BJ (cell line): ENCODE measurements around the gene CKAP2L. TPM values are rescaled to one million over a fixed set of nuclear protein-coding genes. Genes with fewer than 3 reads are reported as not detected.

ENCODE experiments used
- CTCF ChIA-PET: fragments of 350-600 bp; formaldehyde crosslinking; extraction: SDS; loops from one replicate; lab custom pipeline; 2021; ENCODE audit warnings: antibody characterized with exemption, inconsistent platforms; lab: Yijun Ruan, JAX
- POLR2A ChIA-PET: fragments of 300-600 bp; sonication (Branson Sonifier 250); formaldehyde crosslinking; extraction: SDS; loops from one replicate; lab custom pipeline; 2021; ENCODE audit warnings: antibody characterized with exemption; lab: Charles Lee
- DNase-seq: peaks from one replicate; pipeline ENCODE4 v3.0.0-alpha.2; 2011; ENCODE audit warnings: low read depth
- H3K27me3 ChIP-seq: 2 replicates; pipeline ENCODE4 v1.6.0; 2011; ENCODE audit warnings: low read length; ENCODE audit not compliant: control insufficient read depth, insufficient read depth
- H3K36me3 ChIP-seq: 2 replicates; pipeline ENCODE4 v1.5.1; 2011; ENCODE audit warnings: low read length; ENCODE audit not compliant: control insufficient read depth, insufficient read depth
- H3K4me3 ChIP-seq: 2 replicates; pipeline ENCODE4 v1.5.1; 2011; ENCODE audit warnings: low read depth, mild to moderate bottlenecking, control low read depth, low read length
- CTCF ChIP-seq: IDR thresholded peaks from 2 replicates; pipeline ENCODE4 v1.5.1; 2011; ENCODE audit warnings: low read depth, mild to moderate bottlenecking, control low read depth, inconsistent platforms, low read length, moderate library complexity; ENCODE audit not compliant: insufficient read depth
- polyA plus RNA-seq: library from polyadenylated mRNA; depleted of rRNA; stranded (reverse); fragments of >200 nt; gene quantifications from 2 replicates; pipeline ENCODE4 v1.2.3, GENCODE V29; 2011

CKAP2L gene
- polyA plus RNA-seq, 1 experiment, result 3.3 TPM

- H3K27me3 ChIP-seq, result no peaks in the 10 kb centered on the region
- CTCF ChIA-PET, result no interaction called here
- H3K36me3 ChIP-seq, result no peaks in the 10 kb centered on the region
- POLR2A ChIA-PET, result interaction anchor here (0.6 kb wide), 1 partner anchor 252 kb away, joined by 3 read pairs; no protein-coding TSS in a partner anchor
- DNase-seq, result no peak
- H3K4me3 ChIP-seq, result no peak overlapping the region
- no peak for TF ChIP-seq CTCF
Measured at GRCh38 chr2:112803691-112804521, 39.5 kb upstream of the CKAP2L start.

GRCh38 chr2:112800881-112801583 lies 36.6 kb upstream of the CKAP2L start:
- no peak for DNase-seq
- H3K4me3 ChIP-seq, result no peak overlapping the region
- no peaks in the 10 kb centered on the region for H3K27me3 ChIP-seq
- TF ChIP-seq CTCF, result no peak
- ChIA-PET POLR2A (no interaction called here), CTCF (interaction anchor here (0.7 to 1.2 kb wide), 3 partner anchors 12 to 911 kb away, joined by 3 to 4 read pairs (median 3); no protein-coding TSS in a partner anchor)
- H3K36me3 ChIP-seq, result no peaks in the 10 kb centered on the region

DNA sequence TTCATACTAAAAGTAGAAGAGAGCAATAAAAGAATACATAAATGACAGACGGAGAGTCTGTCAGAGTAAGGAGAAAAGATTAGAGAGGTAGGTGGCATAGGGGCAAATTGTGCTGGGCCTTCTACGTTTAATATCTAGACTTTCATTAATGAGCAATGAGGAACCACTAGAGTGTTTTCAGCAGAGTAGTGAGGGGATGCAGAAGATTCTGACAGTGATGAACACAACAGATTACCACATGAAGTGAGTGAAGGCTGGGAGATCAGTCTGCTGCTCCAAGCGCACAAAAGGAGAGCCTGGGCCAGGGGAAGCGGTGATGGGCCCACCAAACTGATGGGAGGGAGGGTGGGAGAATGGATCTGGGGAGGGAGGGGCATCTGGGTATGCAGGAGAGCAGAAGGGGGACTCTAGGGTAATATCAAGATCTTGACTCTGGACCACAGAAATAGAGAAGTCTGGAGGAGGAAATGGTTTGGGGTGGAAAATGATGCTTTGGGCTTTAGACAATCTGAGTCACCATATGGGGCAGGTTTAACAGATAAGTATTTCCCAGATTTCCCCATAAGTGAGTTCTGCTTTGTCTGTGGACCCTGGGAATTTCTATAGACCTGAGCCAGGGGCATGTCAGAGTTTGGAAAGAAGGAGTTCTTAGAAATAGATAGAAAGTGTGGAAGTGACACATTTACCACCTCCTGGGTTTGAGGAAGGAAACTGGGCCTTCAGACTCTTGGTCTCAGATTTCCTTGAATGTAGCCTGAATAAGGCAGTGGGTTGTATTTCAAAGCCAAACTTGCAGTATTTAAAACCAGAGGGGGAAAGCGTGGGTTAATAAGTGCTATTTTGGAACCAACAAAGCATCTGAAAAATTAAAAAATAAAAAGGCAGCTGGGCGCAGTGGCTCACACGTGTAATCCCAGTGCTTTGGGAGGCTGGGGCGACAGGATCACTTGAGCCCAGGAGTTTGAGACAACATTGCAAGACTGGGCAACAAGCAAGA lies 34.9 kb upstream of the CKAP2L start:
- POLR2A ChIA-PET, result no interaction called here
- CTCF ChIA-PET, result no interaction called here
- no peak for DNase-seq
- H3K27me3 ChIP-seq, result no peaks in the 10 kb centered on the region
- no peak overlapping the region for H3K4me3 ChIP-seq
- H3K36me3 ChIP-seq, result no peaks in the 10 kb centered on the region
- TF ChIP-seq CTCF, result no peak

DNA sequence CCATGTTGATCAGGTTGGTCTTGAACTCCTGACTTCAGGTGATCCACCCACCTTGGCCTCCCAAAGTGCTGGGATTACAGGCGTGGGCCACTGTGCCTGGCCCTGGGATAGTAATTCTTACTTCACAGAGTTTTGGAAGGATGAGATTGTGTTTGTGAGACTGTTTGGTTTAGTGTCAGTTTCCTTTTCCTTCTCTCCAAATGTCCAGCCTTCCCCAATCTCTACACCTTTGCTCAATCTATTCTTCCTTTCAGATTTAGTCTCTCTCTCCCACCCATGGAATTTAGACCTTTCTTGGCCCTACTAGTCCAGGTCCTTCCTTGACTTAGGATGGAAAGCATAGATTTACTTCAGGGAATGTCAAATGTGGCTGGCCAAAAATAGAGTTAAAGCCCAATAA lies 32.1 kb upstream of the CKAP2L start:
- ChIA-PET POLR2A (no interaction called here), CTCF (no interaction called here)

More for the DNA sequence above, 32.1 kb upstream of the CKAP2L start:
- H3K27me3 ChIP-seq, result no peaks in the 10 kb centered on the region
- H3K36me3 ChIP-seq, result no peaks in the 10 kb centered on the region
- no peak overlapping the region for H3K4me3 ChIP-seq
- TF ChIP-seq CTCF, result no peak
- no peak for DNase-seq
